GM21723 (cell line): ENCODE data around the gene FAP.
A peak's percentile ranks its signal among the peaks of the same experiment; 100 is the strongest.

Experiments used
- ATAC-seq: cut with Tn5 transposase; IDR thresholded peaks from one replicate; pipeline ENCODE4 v1.9.1; 2021; ENCODE audit warnings: mild to moderate bottlenecking, moderate library complexity; ENCODE audit not compliant: unreplicated experiment

FAP gene

DNA sequence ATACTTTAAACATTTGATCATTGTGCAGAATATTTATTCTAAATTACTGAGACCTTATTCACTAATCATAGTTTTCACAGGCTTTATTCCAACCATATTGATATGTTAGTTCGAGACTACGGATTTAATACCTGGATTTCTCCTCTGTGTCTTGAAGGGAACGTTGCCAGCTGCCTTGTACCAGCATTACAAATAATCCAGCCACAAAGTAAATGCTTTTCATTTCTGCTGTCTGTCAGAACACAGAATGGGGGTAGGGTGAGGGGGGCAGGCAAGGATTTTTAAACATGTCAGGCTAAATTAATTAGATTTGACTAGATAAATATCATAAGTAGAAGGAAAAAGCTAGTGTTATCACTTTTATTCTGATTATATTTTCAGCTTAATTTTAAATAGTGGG is 94.3 kb downstream of the FAP start:
- ATAC-seq = no peak

DNA sequence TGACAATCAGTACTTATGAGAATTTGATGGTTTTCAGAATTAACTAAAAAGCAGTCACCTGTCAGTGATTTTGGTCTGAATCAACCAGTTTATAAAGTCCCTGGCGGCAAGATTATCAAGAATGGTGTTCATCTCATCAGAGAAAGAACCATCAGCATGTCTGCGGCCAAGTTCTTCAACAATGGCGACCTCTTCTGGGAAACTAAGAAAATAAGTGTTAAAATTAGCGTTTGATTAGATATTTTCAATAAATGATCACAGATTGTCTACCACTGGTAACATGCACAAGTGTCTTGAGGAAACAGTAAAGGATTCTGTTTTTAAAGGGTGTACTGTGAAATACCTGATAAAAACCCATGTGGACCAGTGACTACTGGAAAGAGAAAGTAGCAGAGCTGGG is 99.3 kb downstream of the FAP start:
- no peak for ATAC-seq

DNA sequence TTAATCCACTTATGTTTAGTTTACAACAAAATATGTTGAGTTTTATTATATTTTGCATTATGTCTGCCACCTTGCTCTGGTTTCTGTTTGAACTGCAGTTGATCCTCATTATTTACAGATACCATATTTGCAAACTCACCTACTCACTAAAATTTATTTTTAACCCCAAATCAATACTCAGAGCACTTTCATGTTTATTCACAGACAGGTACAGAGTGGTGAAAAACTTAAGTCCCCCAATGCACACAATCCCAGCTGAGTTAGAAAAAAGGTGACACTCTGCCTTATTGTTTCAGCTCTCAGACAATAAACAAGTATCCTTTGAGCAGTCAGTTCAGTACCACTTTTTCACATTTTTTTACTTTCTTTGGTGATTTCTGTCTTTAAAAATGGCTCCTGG is 104.9 kb downstream of the FAP start:
- ATAC-seq = no peak

DNA sequence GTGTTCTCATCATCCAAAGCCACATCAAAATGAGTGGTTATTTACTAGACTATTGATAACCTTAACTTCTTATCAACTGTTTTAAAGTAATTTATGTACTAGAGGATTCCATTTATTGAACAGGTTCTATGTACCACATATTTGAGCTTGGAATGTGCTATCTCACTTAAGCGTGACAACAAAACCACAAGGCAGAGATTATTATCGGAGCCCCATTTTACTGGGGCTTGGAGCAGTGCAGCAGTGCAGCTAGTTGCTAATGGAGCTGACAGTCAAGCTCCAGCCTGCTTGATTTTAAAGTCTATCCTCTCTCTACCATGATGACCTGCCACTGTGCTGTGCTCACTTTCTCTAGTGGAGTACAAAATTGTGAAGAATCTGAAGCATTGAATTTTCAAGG is 115.8 kb downstream of the FAP start:
- no peak for ATAC-seq

DNA sequence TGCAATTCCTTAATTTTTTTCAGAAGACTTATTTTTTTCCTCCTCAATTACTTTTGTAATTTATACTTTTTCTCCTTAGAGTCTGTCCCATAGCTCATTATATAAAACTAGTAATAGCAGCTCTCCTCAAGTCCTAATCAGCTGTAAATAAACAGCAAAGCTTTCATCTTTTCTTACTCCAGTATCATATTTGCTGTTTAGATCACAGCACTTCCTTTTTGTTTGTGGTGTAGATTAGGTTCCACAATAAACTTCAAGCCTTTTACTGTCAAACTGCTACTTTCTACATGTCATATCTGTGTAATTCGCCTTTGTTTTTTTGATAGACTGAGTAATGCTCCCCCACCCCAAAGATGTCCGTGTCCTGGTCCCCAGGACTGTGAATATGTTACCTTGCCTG is 116.7 kb downstream of the FAP start:
- peak; percentile 6 for ATAC-seq

DNA sequence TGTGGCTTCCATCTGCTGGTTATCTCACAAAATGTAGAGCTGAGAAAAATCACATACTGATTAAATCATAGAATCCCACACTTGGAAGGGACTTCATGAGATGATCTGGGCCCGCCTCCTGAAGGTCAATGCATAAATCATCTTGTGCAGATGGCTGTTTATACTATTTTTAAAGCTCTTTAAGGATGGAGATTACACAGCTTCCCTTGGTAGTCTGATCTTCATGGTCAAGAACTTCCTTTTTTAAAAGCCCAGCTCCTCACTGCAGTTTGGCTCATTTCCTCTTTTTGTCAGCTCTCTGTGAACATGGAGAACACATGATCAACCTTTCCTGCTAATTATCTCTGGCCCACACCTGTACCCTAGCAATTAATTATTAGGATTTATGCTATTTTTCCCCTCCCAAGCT is 117.1 kb downstream of the FAP start:
- ATAC-seq = peak; percentile 98

DNA sequence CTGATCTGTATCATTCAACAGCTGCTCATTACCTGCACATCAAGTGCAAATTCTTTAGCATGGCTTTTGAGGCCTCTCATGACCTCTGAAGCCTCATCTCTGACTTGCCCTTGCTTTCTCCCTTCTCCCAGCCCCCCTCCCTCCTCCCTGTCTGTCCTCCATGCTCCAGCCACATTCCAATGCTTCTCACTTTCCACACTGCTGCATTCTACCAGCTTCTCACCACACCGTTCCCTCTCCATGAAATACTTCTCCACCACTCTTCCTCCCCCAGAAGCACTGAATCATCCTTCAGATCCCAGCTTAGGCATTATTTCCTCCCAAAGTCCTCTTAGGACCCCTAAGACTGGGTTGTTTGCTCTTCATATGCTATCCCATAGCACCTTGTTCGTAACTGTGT is 118.1 kb downstream of the FAP start:
- no peak for ATAC-seq

DNA sequence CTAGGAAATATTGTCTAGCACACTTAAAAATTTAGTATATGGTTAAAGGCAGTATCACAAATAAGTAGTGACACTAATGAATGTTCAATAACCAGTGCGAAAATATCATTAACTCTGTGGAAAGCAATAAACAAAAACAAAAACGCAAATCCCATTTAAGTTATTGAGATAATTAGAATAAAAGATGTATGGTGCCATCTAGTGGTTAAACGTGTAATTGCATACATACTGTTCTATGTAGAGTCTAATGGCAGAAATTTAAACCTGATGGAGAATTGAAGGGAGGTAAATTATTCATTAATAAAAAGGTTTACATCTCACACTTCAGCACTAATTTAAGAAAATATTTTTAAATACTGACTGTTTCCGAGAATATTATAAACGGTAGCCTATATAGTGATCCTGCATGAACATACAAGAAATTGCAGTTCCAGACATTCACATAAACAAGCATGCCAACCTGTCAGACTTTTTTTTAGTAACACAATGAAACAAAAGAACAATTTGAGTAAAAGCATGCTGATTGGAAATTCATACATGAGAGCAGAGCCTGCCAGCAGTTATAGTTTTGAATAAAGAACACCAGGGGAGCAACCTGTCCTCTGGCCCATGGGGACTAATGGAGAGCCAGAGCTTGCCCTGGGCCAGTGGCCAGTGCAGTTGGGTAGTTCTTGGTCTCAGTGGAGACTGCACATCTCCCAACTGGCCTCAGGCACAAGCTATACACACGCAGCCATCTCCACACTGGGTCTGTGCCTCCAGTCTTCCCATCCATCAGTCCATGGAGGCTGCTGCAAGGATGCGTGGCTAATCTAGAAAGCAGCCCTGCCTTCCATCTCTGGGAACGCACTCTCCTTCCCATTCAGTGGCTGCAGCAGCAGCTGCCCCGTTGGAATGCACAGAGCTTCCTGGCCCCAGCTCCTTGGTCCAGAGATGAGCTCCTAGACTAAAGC is 119.2 kb downstream of the FAP start:
- ATAC-seq = no peak
